ENCODE data around the gene ASAP3.

DNA sequence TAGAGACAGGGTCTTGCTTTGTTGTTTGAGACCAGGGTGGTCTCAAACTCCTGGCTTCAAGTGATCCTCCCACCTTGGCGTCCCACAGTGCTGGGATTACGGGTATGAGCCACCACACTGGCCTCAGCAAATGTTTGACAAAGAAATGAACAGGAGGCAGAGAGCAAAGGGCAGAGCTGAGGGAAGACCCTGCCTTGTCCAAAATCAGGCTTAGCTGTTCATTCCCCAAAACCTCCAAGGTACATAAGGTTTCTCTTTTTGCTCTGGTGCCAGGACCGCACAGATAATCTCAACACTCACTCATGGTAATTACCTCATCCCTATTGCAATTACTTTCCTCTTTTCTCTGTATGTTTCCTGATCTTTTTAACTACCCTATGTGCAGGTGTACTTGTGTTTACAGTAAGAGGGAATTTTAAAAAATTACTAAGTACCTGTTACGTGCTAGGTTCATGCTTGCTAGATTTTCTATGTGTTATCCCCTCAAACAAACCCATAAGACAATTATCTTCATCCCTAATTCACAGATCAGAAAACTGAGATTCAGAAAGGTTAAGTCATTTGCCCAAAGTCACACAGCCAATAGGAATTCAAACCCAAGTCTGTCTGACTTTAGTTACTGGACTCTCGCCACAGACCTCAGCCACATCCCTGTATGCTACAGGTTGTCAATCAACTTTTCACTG lies 11.5 kb downstream of the ASAP3 start:
- TF ChIP-seq, protein P1, sequence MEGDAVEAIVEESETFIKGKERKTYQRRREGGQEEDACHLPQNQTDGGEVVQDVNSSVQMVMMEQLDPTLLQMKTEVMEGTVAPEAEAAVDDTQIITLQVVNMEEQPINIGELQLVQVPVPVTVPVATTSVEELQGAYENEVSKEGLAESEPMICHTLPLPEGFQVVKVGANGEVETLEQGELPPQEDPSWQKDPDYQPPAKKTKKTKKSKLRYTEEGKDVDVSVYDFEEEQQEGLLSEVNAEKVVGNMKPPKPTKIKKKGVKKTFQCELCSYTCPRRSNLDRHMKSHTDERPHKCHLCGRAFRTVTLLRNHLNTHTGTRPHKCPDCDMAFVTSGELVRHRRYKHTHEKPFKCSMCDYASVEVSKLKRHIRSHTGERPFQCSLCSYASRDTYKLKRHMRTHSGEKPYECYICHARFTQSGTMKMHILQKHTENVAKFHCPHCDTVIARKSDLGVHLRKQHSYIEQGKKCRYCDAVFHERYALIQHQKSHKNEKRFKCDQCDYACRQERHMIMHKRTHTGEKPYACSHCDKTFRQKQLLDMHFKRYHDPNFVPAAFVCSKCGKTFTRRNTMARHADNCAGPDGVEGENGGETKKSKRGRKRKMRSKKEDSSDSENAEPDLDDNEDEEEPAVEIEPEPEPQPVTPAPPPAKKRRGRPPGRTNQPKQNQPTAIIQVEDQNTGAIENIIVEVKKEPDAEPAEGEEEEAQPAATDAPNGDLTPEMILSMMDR (IDR thresholded peaks at IDR 0.05; ENCODE audit: insufficient read depth, low read length, poor library complexity, severe bottlenecking) = no peak
- TF ChIP-seq EZH2phosphoT487 (conservative IDR thresholded peaks at IDR 0.05; ENCODE audit: low read length) = no peak

Measured in SU-DHL-6 (cell line).